NCI-H2107 treated with DMSO at 0.1 percent for 48 hours (cell line): ENCODE measurements around the gene LRRC8D.
"Not testable (repeated sequence)": the region's sequence is repeated elsewhere in the genome, so short reads cannot be mapped to it uniquely, and the experiment has no call there.

Experiments used
- DNase-seq: peaks from one replicate; lab custom pipeline; 2025; ENCODE audit not compliant: unreplicated experiment; lab: John Stamatoyannopoulos, UW

The LRRC8D gene

GRCh38 chr1:89911191-89911991 lies 90.6 kb downstream of the LRRC8D start:
- no peak for DNase-seq

GRCh38 chr1:89912073-89912472 lies 91.2 kb downstream of the LRRC8D start:
- no peak for DNase-seq

GRCh38 chr1:89913353-89914095 lies 92.7 kb downstream of the LRRC8D start:
- DNase-seq: no peak

DNA sequence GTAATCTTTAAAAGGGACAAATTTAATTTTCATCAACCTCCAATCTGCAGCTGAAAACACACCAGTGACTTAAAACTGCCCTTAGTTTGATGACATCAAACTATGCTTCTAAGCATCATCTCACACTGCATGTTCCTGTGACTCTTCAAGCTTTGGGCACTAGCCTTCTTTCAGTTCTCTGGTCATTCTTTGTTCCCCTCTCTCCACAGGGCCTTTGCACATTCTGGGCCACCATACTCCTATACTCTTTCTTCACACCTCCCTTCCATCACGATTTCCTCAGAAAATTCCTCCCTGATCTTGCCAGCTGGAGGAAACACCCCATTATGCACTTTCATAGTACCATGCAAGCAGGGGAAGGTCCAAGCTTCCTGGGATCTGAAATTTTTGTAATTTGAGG lies 96.5 kb downstream of the LRRC8D start:
- no peak for DNase-seq

DNA sequence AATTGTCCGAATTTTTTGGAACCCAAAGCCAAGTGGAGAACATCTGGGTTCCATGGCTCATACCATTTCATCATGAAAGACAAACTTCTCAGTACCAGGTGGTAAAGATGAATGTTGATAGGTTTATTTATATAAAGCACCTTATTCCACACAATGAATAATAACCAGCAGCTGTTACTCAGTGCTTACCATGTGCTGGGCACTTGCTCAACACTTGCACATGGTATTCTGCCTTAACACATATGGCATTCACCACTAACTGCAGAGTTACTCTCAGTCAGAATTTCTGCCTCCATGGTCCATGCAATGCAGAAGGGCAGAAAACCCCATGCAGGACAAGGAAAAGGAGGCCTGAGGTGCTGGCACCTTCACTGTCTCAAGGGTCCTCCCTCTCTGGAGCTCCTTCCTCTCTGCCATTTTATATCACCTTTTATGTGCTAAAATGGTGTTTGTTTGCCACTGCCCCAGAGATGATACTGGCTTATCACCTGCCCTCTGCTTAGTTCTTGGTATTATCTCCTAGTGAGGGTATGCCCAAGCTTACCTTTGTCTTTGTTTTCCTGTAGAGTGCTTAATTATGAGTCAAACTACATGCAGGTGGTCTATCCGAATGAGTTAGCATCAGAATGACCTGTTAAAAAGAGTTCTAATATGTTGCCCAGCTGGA lies 97.4 kb downstream of the LRRC8D start:
- DNase-seq: no peak

DNA sequence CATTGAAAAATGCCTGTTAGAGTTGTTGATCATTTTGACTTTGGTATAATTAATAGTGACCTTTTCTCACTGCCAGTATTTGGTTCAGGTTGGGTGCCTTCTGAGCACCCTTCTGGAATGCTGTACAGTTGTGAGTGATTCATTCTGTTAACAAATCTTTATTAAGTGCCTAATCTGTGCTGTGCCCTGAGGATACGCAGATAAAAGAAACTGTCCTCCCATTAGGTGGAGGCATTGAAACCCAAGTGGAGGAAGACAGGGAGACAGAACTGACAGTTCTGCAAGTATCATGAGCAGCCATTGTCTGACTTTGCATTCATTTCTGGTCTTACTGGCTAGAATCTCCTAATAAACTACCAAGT lies 97.9 kb downstream of the LRRC8D start:
- no peak for DNase-seq

DNA sequence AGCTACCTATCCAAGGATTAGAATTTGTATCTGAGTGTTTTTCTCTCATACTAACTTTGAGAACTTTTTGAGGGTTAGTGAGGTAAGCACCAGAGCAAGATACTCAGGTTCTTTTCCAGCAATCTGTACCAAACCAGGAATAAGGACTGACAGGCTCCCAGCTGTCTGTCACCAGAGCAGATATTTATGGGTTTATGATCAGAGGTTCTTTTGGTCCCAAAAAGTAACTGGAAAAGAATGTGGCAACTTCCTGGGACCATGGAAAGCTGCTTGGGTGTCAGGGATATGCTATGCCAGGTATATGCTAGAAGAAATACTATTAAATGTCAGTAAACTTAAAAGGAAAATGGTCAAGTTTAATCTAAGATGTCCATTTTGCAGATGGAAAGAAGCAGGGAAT lies 98.3 kb downstream of the LRRC8D start:
- DNase-seq: no peak

DNA sequence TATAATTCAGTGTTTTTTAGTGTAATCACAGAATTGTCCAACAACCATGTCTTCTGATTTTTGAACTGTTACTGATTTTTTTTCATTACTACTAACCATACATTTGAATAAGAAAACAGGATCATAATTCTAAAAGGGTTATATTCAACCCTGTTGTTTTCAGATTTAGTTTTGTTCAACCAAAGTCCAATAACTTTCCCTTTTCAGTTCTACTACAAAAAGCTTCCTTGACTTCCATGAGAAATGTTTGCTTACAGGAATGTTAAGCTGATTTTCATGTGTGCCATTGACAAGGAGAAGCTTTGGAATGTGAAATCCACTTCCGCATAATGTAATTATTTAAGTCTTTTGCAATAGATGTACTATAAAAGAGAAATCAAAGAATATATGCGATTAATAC lies 102.1 kb downstream of the LRRC8D start:
- DNase-seq: no peak

DNA sequence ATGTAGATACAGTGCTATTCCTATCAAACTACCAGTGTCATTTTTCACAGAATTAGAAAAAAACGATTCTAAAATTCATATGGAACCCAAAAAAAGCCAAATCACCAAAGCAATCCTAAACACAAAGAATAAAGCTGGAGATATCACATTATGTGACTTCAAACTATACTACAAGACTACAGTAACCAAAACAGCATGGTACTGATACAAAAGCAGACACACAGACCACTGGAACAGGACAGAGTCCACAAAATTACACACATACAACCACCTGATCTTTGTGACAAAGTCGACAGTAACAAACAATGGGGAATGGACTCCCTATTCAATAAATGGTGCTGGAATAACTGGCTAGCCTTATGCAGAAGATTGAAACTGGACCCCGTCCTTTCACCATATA lies 102.7 kb downstream of the LRRC8D start:
- no peak for DNase-seq

GRCh38 chr1:89924075-89924474 lies 103.2 kb downstream of the LRRC8D start:
- not testable (repeated sequence) for DNase-seq

- DNase-seq: no peak
These were observed 106.2 kb downstream of the LRRC8D start for GRCh38 chr1:89927049-89927448.

- DNase-seq: no peak
These were observed 106.6 kb downstream of the LRRC8D start for GRCh38 chr1:89927478-89927877.

GRCh38 chr1:89928506-89928905 lies 107.7 kb downstream of the LRRC8D start:
- DNase-seq: no peak

- no peak for DNase-seq
These were observed 108.7 kb downstream of the LRRC8D start for GRCh38 chr1:89929467-89930063.

- no peak for DNase-seq
These were observed 109.7 kb downstream of the LRRC8D start for GRCh38 chr1:89930579-89930978.

DNA sequence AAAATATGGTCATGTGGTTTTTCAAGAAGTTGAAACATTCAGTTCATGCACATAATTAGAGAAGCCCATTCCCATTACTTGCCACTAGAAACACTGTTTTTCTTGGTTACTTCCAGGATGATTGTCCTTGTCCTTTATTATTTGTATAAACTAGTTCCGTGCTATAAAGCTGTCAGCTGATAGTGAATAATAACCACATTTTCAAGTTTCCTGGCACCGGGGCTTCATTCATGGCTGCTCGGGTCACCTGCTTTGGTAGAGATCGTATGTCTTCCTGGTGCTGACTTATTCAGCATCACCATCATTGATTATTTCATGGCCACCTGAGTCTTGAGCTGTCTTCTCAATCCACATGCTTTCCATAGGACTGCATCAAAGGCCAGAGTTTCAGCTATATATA lies 111.1 kb downstream of the LRRC8D start:
- no peak for DNase-seq

GRCh38 chr1:89932598-89933364 lies 111.9 kb downstream of the LRRC8D start:
- no peak for DNase-seq

DNA sequence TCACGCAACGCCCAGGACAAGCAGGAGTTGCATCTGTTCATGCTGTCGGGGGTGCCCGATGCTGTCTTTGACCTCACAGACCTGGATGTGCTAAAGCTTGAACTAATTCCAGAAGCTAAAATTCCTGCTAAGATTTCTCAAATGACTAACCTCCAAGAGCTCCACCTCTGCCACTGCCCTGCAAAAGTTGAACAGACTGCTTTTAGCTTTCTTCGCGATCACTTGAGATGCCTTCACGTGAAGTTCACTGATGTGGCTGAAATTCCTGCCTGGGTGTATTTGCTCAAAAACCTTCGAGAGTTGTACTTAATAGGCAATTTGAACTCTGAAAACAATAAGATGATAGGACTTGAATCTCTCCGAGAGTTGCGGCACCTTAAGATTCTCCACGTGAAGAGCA lies 113.6 kb downstream of the LRRC8D start:
- no peak for DNase-seq

DNA sequence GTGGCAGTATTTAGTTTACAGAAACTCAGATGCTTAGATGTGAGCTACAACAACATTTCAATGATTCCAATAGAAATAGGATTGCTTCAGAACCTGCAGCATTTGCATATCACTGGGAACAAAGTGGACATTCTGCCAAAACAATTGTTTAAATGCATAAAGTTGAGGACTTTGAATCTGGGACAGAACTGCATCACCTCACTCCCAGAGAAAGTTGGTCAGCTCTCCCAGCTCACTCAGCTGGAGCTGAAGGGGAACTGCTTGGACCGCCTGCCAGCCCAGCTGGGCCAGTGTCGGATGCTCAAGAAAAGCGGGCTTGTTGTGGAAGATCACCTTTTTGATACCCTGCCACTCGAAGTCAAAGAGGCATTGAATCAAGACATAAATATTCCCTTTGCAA lies 114.4 kb downstream of the LRRC8D start:
- DNase-seq: no peak

DNA sequence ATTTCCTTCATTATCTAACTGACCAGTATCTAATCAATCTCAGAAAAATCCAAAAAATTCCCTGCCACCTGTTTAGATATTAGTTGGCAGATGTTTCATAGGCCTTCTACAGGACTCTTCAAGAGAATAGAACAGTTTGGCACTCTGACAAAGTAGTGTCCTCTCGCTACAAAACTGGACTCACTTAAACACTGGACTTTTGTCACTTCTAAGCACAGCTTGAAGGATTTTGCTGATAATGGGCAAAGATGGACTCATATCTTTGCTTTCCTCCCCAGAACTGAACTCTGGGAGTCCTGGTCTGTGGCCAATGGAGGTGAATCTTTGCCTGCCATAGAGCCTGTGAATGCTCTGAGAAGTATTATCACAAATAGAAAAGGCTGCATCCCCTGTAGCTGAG lies 115.9 kb downstream of the LRRC8D start:
- no peak for DNase-seq
